Transverse colon (tissue), 4 donors: ENCODE measurements around the gene REEP1. TPM values are rescaled to one million over a fixed set of nuclear protein-coding genes. Genes with fewer than 3 reads are reported as not detected.

Experiments
- DNase-seq: peaks from one replicate; pipeline ENCODE4 v3.0.0-alpha.2; 2019
- H3K27ac ChIP-seq, 4 donors: fragments of 200-600 bp; sonication (generic); 2 replicates each; pipeline ENCODE4 v1.5.1; 2016 to 2018; ENCODE audit warnings: inconsistent platforms in 4 of 4
- H3K27me3 ChIP-seq: fragments of 200-600 bp; sonication (generic); 2 replicates; pipeline ENCODE4 v1.5.1; 2017; ENCODE audit warnings: inconsistent platforms
- H3K36me3 ChIP-seq, 4 donors: fragments of 200-600 bp; sonication (generic); 2 replicates each; pipeline ENCODE4 v1.5.1; 2017 to 2019; ENCODE audit warnings: inconsistent platforms in 4 of 4
- H3K4me1 ChIP-seq, 4 donors: fragments of 200-600 bp; sonication (generic); 2 replicates each; pipeline ENCODE4 v1.5.1; 2017 to 2020; ENCODE audit warnings: inconsistent platforms in 4 of 4
- H3K4me3 ChIP-seq, 4 donors: fragments of 200-600 bp; sonication (generic); 1 replicate in 1 of 4; 2 replicates in 3 of 4; pipeline versions ENCODE4 v1.5.1 to v1.6.1; 2017 to 2019; ENCODE audit warnings: inconsistent platforms in 4 of 4
- H3K9me3 ChIP-seq, 2 donors: fragments of 200-600 bp; sonication (generic); 2 replicates each; pipeline ENCODE4 v1.5.1; 2017 to 2019; ENCODE audit warnings: inconsistent platforms in 2 of 2
- CTCF ChIP-seq, 5 experiments: fragments of 200-600 bp in 3 of 5; fragments of 450-650 bp in 2 of 5; sonication (generic) in 3 of 5; IDR thresholded peaks; 1 replicate in 2 of 5; 2 replicates in 3 of 5; pipeline ENCODE4 v1.5.1; 2016 to 2017; ENCODE audit warnings: antibody characterized with exemption in 5 of 5, inconsistent platforms in 3 of 5, mild to moderate bottlenecking in 2 of 5, moderate library complexity in 1 of 5
- EP300 ChIP-seq: sonication (generic); formaldehyde crosslinking; IDR thresholded peaks from one replicate; pipeline ENCODE4 v1.6.1; 2017; ENCODE audit warnings: antibody characterized with exemption, low read depth
- POLR2A ChIP-seq: fragments of 450-650 bp; IDR thresholded peaks from one replicate; pipeline ENCODE4 v1.6.1; 2016; ENCODE audit warnings: antibody characterized with exemption, mild to moderate bottlenecking, moderate library complexity
- POLR2AphosphoS5 ChIP-seq, 3 donors: sonication (generic); formaldehyde crosslinking; IDR thresholded peaks; one replicate each; pipeline ENCODE4 v1.6.1; 2016; ENCODE audit warnings: antibody characterized with exemption in 3 of 3
- WGBS, 2 donors: methylation state at CpG; one replicate each; pipeline ENCODE4 v1.1.5; 2018; ENCODE audit warnings: low coverage in 1 of 2; 5-methylcytosine and 5-hydroxymethylcytosine counted together
- in situ Hi-C, 4 donors: fragments of 200-750 bp; cut with MboI; loops; one replicate each; pipeline versions ENCODE4 v1.15.0 to v1.15.1; 2017; ENCODE audit warnings: low sequenced_read_pairs in 3 of 4, low pct_ligation_motif_present in 1 of 4, low pct_unique_long_range_greater_than_20kb in 1 of 4
- intact Hi-C: fragments of 100-400 bp; cut with DNase I; formaldehyde crosslinking; loops from one replicate; pipeline ENCODE4 v1.15.1; 2023; ENCODE audit warnings: low total_unique reads
- total RNA-seq, 4 donors: library from RNA; depleted of rRNA; stranded (reverse); fragments of >200 nt; gene quantifications; one replicate each; pipeline ENCODE4 v1.1.0, GENCODE V29; 2016

REEP1 gene
- total RNA-seq, 4 donors from 2014 or later = 14.1 to 196 (median 32.3) TPM

GRCh38 chr2:86224645-86225355, 112.6 kb downstream of the REEP1 start:
- Histone ChIP-seq H3K27me3 (no peaks in the 10 kb centered on the region), H3K9me3 (no peaks in the 10 kb centered on the region), H3K36me3 (no peaks in the 10 kb centered on the region), H3K4me3 (no peak overlapping the region), H3K27ac (peak overlapping the region; percentile 51 to 87 (median 76)), H3K4me1 (peaks cover 4 to 24% (median 18%) of the 10 kb centered on the region in 4 donors)
- no peak for TF ChIP-seq EP300
- TF ChIP-seq POLR2A = no peak
- TF ChIP-seq CTCF (IDR thresholded peaks at IDR 0.05) = no peak
- TF ChIP-seq POLR2AphosphoS5 (IDR thresholded peaks at IDR 0.05) = no peak
- 70 to 78% methylated on average over 2 to 9 of the region's 9 CpGs for WGBS, 2 donors
- intact Hi-C loops (loop anchor here (10.0 kb wide), 1 partner anchor 110 kb away; the partner anchor contains the start of gene REEP1), in situ Hi-C loops (loop anchor here in 3 of 4 donors (10.0 to 25.0 kb wide), 3 partner anchors 138 to 220 kb away; partner anchors contain the start of gene KDM3A (in 1 of the 3))
- DNase-seq = no peak

- WGBS, 2 donors = 80 to 86% methylated on average over 1 to 2 of the region's 2 CpGs
- intact Hi-C loops = loop anchor here (10.0 kb wide), 1 partner anchor 111 kb away; the partner anchor contains the start of gene REEP1
- H3K9me3 ChIP-seq = no peaks in the 10 kb centered on the region
- no peak for DNase-seq
- H3K4me1 ChIP-seq = peaks cover 4 to 24% (median 18%) of the 10 kb centered on the region in 4 donors
- no peak overlapping the region for H3K4me3 ChIP-seq
- peak overlapping the region; percentile 51 to 87 (median 76) for H3K27ac ChIP-seq
- TF ChIP-seq POLR2A (no peak), EP300 (no peak), POLR2AphosphoS5 (IDR thresholded peaks at IDR 0.05) (no peak)
- no peaks in the 10 kb centered on the region for H3K27me3 ChIP-seq
- H3K36me3 ChIP-seq = no peaks in the 10 kb centered on the region
- in situ Hi-C loops = loop anchor here in 2 of 4 donors (10.0 to 25.0 kb wide), 3 partner anchors 138 to 221 kb away; partner anchors contain the start of gene KDM3A (in 1 of the 2)
Measured at GRCh38 chr2:86223927-86224560, 113.4 kb downstream of the REEP1 start.

GRCh38 chr2:86223140-86223926, 114.1 kb downstream of the REEP1 start:
- WGBS, 2 donors = 56% methylated on average over 8 of the region's 8 CpGs; no CpG with 5 or more reads in 1 of the 2 donors
- TF ChIP-seq POLR2AphosphoS5 (IDR thresholded peaks at IDR 0.05) (peak in 2 of 3 donors; percentile 19 to 20), EP300 (no peak)
- H3K27ac ChIP-seq = peak overlapping the region; percentile 51 to 87 (median 76)
- H3K4me3 ChIP-seq = no peak overlapping the region
- in situ Hi-C loops = loop anchor here in 2 of 4 donors (10.0 to 25.0 kb wide), 3 partner anchors 139 to 221 kb away; partner anchors contain the start of gene KDM3A (in 1 of the 2)
- intact Hi-C loops = loop anchor here (10.0 kb wide), 1 partner anchor 111 kb away; the partner anchor contains the start of gene REEP1
- no peaks in the 10 kb centered on the region for H3K27me3 ChIP-seq
- no peaks in the 10 kb centered on the region for H3K36me3 ChIP-seq
- peak; percentile 25 for DNase-seq
- H3K9me3 ChIP-seq = no peaks in the 10 kb centered on the region
- H3K4me1 ChIP-seq = peaks cover 4 to 24% (median 18%) of the 10 kb centered on the region in 4 donors

- peak; percentile 52 for DNase-seq
- no peaks in the 10 kb centered on the region for H3K36me3 ChIP-seq
- peaks cover 4 to 28% (median 18%) of the 10 kb centered on the region in 4 donors for H3K4me1 ChIP-seq
- H3K9me3 ChIP-seq = no peaks in the 10 kb centered on the region
- intact Hi-C loops (loop anchor here (2.0 to 10.0 kb wide), 2 partner anchors 114 to 148 kb away; partner anchors contain the start of gene REEP1), in situ Hi-C loops (loop anchor here in 2 of 4 donors (10.0 to 25.0 kb wide), 3 partner anchors 141 to 224 kb away; partner anchors contain the start of gene KDM3A (in 1 of the 2))
- TF ChIP-seq EP300 = no peak
- peak; percentile 68 to 93 (median 87) for TF ChIP-seq CTCF (IDR thresholded peaks at IDR 0.05)
- WGBS, 2 donors = 45% methylated on average over 5 of the region's 5 CpGs; no CpG with 5 or more reads in 1 of the 2 donors
- H3K27me3 ChIP-seq = no peaks in the 10 kb centered on the region
- H3K4me3 ChIP-seq = no peak overlapping the region
- H3K27ac ChIP-seq = peak overlapping the region in 3 of 4 donors; percentile 75 to 87 (median 78)
Measured at GRCh38 chr2:86221066-86221684, 116.3 kb downstream of the REEP1 start.
